VCaP (cell line): ENCODE data around the gene FNDC3B.

Experiments used
- H3K27ac ChIP-seq: fragments of 450-650 bp; 2 replicates; pipeline ENCODE4 v1.5.1; 2017
- TF ChIP-seq, protein P1 (sequence below): fragments of 450-650 bp; conservative IDR thresholded peaks from 2 replicates; pipeline ENCODE4 v1.5.1; 2017; ENCODE audit warnings: mild to moderate bottlenecking, moderate library complexity

FNDC3B gene

DNA sequence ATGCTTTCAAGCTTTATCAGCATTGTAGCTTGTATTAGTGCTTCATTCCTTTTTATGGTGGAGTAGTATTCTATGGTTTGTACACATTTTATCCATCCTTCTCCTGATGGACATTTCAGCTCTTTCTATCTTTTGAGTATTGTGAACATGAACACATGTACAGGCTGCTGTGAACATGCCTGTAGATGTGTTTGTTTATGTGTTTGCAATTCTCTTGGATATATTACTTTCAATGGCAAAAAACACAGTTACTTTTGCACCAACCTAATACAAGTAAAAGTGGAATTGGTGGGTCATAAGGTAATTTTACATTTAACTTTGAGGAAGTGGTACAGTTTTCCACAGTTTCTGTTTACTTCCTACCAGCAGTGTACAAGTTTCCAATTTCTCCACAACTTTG, 180.4 kb downstream of the FNDC3B start:
- no peak overlapping the region for H3K27ac ChIP-seq
- TF ChIP-seq, protein P1, sequence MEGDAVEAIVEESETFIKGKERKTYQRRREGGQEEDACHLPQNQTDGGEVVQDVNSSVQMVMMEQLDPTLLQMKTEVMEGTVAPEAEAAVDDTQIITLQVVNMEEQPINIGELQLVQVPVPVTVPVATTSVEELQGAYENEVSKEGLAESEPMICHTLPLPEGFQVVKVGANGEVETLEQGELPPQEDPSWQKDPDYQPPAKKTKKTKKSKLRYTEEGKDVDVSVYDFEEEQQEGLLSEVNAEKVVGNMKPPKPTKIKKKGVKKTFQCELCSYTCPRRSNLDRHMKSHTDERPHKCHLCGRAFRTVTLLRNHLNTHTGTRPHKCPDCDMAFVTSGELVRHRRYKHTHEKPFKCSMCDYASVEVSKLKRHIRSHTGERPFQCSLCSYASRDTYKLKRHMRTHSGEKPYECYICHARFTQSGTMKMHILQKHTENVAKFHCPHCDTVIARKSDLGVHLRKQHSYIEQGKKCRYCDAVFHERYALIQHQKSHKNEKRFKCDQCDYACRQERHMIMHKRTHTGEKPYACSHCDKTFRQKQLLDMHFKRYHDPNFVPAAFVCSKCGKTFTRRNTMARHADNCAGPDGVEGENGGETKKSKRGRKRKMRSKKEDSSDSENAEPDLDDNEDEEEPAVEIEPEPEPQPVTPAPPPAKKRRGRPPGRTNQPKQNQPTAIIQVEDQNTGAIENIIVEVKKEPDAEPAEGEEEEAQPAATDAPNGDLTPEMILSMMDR, result no peak

DNA sequence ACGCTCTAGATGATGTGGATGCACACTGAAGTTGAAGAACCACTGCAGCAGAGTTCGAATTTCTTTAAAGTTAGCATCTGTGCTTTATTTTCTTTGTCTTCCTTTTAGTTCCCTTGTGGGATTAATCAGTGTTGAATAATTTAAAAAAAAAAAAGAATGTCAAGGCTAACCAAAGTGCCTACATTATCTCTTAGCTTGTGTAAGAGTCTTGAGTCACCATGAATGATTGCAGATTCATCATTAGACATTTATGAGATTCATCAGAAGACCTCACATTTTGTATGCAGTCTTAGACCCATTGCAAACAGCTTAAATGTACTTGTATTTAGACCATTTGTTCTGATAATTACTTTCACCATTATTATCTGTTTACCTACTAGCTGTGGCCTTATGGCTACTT, 182.2 kb downstream of the FNDC3B start:
- TF ChIP-seq, protein P1, result no peak
- no peak overlapping the region for H3K27ac ChIP-seq

DNA sequence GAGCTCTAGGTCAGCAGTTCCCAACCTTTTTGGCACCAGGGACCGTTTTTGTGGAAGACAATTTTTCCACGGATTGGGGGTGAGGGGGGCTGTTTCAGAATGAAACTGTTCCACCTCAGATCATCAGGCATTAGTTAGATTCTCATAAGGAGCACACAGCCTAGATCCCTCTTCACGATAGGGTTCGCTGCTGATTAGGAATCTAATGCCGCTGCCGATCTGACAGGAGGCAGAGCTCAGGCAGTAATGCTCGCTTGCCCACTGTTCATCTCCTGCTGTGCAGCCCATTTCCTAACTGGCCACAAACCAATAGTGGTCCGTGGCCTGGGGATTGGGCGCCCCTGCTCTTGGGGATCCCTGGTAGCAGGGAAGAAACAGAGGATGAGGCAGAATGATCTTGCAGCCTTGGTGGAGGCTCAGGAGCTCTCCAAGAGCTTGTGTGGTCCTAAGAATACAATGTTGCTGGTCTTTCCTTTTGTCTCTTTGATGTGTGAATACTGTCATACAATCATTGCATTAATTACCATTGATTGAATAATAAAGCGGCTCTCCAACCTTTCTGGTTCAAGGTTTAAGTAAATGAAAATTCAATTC, 183.2 kb downstream of the FNDC3B start:
- TF ChIP-seq, protein P1, result no peak
- H3K27ac ChIP-seq, result no peak overlapping the region

DNA sequence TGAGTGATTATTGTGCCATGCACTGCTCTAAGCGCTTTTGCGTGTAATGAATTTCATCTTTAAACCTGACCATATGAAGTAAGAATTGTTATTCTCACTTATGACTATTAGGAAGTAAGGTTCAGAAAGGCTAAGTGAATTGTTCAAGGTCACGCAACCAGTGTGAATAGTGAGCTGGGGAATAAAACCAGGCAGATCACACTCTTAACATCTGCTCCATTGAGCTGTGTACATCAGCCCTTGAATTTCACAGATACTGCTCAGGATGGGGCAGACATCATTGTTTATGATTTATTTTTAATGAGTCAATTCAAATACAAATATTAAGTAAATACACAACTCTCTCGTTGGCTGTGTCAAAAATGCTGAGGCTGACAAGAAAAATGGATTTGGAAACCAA, 184.5 kb downstream of the FNDC3B start:
- no peak overlapping the region for H3K27ac ChIP-seq
- TF ChIP-seq, protein P1, result no peak

DNA sequence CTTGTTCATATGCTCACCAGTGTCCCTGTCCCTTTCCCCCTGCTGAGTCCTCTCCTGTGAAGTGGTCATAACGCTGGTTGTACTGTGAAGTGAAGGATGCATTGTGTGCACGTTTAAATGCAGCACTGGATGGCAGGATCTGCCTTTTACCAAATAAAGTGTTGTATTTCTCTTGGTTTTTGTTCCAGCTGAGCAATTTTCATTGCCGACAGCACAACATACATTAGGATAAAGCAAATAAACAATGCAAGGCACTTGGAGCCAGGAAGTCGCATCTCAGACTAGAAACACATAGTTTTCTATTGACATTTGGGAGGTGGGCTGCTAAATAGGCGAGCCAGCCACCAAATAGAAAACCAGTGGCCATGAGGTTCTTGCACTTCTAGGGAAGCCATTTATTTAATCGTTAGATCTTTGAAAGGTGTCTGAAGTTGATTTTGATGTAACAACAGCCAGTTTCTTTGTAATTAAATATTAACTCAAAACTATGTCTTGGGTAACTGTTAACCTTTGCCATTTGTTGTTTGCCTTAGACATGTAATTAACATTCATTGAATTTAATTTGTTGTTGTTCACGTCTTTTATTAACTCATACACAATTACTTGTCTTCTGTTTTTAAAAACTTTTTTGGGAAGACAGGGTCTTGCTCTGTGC, 185.3 kb downstream of the FNDC3B start:
- TF ChIP-seq, protein P1, result no peak
- no peak overlapping the region for H3K27ac ChIP-seq

DNA sequence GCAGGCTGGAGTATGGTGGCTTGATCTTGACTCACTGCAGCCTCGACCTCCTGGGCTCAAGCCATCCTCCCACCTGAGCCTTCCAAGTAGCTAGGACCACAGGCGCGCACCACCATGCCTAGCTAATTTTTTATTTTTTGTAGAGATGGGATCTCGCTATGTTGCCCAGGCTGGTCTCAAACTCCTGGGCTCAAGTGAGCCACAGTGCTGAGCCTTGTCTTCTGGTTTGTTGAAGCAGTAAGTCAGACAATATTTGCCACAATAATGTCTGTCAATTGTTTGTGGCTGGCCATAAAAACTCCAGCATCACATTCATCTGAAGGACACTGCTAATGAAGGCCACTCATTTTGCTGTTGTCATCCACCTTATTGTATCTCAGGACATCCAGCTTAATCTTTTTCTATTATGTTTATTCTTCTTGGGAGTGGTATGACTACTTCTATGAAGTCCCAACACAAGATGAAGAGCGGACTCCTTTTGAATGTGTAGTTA, 185.9 kb downstream of the FNDC3B start:
- TF ChIP-seq, protein P1, result no peak
- H3K27ac ChIP-seq, result no peak overlapping the region

DNA sequence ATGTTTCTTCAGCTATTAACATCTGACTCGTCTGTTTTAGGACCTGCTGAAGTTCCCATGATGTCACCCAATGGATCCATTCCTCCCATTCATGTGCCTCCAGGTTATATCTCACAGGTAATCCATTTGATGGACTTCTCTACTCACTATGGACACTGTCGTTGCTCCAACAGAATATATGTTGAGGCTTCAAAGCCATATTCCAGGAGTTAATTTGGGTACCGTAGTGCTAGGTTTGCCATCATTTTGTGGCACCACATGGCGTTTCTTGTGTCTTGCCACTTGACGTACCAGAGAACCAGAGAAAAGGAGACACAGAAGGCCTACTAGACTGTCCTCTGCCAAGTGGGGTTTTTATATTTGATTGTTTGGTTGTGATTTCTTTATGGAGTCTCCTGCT, 187.5 kb downstream of the FNDC3B start:
- H3K27ac ChIP-seq, result no peak overlapping the region
- TF ChIP-seq, protein P1, result no peak
